ENCODE measurements around the gene CELA3B. TPM values are rescaled to one million over a fixed set of nuclear protein-coding genes. Genes with fewer than 3 reads are reported as not detected.

CELA3B gene
- total RNA-seq, 1 experiment from 2014 or later: 4.4 TPM

DNA sequence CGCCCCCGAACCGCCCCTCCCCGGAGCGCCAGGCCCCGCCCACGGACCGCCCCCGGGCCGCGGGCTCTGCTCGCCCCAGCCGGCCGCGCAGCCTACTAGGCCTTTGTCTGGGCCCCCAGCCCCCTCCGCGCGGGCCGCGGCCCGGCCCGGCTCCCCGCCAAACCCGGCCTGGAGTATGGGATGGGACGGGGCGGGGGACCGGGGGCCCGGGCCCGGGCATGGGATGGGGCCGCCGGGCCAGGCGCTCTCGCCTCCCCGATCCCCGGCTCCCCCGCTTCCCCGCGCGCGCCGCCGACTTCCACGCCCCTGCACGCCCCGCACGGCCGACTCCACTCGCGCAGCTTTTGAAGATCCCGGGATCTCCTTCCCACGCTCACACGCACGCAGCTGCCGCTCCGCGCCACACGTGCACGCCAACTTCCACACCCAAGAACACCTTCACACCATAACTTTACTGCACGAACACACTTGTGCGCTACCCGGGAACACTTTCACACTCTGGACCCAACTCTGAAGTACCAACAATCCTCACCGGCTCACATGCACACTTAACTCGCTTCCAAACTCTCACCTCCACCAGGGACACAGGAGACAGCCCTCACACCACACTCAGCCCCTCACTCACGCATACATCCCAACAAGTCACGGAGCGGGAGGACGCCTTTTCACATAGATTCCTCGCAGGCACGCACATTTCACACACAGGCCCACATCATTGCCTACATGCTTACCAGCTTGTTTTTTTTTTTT lies 39.3 kb upstream of the CELA3B start (continued):
- TF ChIP-seq, protein P1, sequence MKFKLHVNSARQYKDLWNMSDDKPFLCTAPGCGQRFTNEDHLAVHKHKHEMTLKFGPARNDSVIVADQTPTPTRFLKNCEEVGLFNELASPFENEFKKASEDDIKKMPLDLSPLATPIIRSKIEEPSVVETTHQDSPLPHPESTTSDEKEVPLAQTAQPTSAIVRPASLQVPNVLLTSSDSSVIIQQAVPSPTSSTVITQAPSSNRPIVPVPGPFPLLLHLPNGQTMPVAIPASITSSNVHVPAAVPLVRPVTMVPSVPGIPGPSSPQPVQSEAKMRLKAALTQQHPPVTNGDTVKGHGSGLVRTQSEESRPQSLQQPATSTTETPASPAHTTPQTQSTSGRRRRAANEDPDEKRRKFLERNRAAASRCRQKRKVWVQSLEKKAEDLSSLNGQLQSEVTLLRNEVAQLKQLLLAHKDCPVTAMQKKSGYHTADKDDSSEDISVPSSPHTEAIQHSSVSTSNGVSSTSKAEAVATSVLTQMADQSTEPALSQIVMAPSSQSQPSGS (CRISPR knock-in tag; IDR thresholded peaks at IDR 0.05; ENCODE audit: borderline replicate concordance, low read depth): no peak
- no peak for TF ChIP-seq ELF4 (CRISPR knock-in tag; IDR thresholded peaks at IDR 0.05; ENCODE audit: low read depth)
- TF ChIP-seq, protein P2, sequence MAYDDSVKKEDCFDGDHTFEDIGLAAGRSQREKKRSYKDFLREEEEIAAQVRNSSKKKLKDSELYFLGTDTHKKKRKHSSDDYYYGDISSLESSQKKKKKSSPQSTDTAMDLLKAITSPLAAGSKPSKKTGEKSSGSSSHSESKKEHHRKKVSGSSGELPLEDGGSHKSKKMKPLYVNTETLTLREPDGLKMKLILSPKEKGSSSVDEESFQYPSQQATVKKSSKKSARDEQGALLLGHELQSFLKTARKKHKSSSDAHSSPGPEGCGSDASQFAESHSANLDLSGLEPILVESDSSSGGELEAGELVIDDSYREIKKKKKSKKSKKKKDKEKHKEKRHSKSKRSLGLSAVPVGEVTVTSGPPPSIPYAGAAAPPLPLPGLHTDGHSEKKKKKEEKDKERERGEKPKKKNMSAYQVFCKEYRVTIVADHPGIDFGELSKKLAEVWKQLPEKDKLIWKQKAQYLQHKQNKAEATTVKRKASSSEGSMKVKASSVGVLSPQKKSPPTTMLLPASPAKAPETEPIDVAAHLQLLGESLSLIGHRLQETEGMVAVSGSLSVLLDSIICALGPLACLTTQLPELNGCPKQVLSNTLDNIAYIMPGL (CRISPR knock-in tag; IDR thresholded peaks at IDR 0.05): no peak
- no peak for TF ChIP-seq MXD4 (CRISPR knock-in tag; IDR thresholded peaks at IDR 0.05; ENCODE audit: borderline replicate concordance)
- no peak for TF ChIP-seq CREB1 (CRISPR knock-in tag; IDR thresholded peaks at IDR 0.05)
- TF ChIP-seq, protein P3, sequence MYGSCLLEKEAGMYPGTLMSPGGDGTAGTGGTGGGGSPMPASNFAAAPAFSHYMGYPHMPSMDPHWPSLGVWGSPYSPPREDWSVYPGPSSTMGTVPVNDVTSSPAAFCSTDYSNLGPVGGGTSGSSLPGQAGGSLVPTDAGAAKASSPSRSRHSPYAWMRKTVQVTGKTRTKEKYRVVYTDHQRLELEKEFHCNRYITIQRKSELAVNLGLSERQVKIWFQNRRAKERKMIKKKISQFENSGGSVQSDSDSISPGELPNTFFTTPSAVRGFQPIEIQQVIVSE (CRISPR knock-in tag; IDR thresholded peaks at IDR 0.05; ENCODE audit: borderline replicate concordance): no peak
- TF ChIP-seq TCF7 (CRISPR knock-in tag; IDR thresholded peaks at IDR 0.05; ENCODE audit: low read depth): no peak
- TF ChIP-seq NFE2L1 (CRISPR knock-in tag; IDR thresholded peaks at IDR 0.05): peak; percentile 49; the same call in 1 of the 2 replicates
- TF ChIP-seq, protein P4, sequence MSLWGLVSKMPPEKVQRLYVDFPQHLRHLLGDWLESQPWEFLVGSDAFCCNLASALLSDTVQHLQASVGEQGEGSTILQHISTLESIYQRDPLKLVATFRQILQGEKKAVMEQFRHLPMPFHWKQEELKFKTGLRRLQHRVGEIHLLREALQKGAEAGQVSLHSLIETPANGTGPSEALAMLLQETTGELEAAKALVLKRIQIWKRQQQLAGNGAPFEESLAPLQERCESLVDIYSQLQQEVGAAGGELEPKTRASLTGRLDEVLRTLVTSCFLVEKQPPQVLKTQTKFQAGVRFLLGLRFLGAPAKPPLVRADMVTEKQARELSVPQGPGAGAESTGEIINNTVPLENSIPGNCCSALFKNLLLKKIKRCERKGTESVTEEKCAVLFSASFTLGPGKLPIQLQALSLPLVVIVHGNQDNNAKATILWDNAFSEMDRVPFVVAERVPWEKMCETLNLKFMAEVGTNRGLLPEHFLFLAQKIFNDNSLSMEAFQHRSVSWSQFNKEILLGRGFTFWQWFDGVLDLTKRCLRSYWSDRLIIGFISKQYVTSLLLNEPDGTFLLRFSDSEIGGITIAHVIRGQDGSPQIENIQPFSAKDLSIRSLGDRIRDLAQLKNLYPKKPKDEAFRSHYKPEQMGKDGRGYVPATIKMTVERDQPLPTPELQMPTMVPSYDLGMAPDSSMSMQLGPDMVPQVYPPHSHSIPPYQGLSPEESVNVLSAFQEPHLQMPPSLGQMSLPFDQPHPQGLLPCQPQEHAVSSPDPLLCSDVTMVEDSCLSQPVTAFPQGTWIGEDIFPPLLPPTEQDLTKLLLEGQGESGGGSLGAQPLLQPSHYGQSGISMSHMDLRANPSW (CRISPR knock-in tag; conservative IDR thresholded peaks at IDR 0.05; ENCODE audit: low read depth): no peak
- TF ChIP-seq ZNF416 (CRISPR knock-in tag; IDR thresholded peaks at IDR 0.05): no peak
- TF ChIP-seq ZNF423 (CRISPR knock-in tag; IDR thresholded peaks at IDR 0.05): no peak
- TF ChIP-seq, protein P5, sequence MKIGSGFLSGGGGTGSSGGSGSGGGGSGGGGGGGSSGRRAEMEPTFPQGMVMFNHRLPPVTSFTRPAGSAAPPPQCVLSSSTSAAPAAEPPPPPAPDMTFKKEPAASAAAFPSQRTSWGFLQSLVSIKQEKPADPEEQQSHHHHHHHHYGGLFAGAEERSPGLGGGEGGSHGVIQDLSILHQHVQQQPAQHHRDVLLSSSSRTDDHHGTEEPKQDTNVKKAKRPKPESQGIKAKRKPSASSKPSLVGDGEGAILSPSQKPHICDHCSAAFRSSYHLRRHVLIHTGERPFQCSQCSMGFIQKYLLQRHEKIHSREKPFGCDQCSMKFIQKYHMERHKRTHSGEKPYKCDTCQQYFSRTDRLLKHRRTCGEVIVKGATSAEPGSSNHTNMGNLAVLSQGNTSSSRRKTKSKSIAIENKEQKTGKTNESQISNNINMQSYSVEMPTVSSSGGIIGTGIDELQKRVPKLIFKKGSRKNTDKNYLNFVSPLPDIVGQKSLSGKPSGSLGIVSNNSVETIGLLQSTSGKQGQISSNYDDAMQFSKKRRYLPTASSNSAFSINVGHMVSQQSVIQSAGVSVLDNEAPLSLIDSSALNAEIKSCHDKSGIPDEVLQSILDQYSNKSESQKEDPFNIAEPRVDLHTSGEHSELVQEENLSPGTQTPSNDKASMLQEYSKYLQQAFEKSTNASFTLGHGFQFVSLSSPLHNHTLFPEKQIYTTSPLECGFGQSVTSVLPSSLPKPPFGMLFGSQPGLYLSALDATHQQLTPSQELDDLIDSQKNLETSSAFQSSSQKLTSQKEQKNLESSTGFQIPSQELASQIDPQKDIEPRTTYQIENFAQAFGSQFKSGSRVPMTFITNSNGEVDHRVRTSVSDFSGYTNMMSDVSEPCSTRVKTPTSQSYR (CRISPR knock-in tag; IDR thresholded peaks at IDR 0.05): no peak
- TF ChIP-seq, protein P6, sequence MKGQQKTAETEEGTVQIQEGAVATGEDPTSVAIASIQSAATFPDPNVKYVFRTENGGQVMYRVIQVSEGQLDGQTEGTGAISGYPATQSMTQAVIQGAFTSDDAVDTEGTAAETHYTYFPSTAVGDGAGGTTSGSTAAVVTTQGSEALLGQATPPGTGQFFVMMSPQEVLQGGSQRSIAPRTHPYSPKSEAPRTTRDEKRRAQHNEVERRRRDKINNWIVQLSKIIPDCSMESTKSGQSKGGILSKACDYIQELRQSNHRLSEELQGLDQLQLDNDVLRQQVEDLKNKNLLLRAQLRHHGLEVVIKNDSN (CRISPR knock-in tag; IDR thresholded peaks at IDR 0.05): no peak
- TF ChIP-seq, protein P7, sequence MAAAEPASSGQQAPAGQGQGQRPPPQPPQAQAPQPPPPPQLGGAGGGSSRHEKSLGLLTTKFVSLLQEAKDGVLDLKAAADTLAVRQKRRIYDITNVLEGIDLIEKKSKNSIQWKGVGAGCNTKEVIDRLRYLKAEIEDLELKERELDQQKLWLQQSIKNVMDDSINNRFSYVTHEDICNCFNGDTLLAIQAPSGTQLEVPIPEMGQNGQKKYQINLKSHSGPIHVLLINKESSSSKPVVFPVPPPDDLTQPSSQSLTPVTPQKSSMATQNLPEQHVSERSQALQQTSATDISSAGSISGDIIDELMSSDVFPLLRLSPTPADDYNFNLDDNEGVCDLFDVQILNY (CRISPR knock-in tag; IDR thresholded peaks at IDR 0.05): 0 out of 2 replicates have a peak, but pooled peaks have one; percentile 42
- TF ChIP-seq, protein P8, sequence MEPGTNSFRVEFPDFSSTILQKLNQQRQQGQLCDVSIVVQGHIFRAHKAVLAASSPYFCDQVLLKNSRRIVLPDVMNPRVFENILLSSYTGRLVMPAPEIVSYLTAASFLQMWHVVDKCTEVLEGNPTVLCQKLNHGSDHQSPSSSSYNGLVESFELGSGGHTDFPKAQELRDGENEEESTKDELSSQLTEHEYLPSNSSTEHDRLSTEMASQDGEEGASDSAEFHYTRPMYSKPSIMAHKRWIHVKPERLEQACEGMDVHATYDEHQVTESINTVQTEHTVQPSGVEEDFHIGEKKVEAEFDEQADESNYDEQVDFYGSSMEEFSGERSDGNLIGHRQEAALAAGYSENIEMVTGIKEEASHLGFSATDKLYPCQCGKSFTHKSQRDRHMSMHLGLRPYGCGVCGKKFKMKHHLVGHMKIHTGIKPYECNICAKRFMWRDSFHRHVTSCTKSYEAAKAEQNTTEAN (CRISPR knock-in tag; IDR thresholded peaks at IDR 0.05): no peak
- TF ChIP-seq, protein P9, sequence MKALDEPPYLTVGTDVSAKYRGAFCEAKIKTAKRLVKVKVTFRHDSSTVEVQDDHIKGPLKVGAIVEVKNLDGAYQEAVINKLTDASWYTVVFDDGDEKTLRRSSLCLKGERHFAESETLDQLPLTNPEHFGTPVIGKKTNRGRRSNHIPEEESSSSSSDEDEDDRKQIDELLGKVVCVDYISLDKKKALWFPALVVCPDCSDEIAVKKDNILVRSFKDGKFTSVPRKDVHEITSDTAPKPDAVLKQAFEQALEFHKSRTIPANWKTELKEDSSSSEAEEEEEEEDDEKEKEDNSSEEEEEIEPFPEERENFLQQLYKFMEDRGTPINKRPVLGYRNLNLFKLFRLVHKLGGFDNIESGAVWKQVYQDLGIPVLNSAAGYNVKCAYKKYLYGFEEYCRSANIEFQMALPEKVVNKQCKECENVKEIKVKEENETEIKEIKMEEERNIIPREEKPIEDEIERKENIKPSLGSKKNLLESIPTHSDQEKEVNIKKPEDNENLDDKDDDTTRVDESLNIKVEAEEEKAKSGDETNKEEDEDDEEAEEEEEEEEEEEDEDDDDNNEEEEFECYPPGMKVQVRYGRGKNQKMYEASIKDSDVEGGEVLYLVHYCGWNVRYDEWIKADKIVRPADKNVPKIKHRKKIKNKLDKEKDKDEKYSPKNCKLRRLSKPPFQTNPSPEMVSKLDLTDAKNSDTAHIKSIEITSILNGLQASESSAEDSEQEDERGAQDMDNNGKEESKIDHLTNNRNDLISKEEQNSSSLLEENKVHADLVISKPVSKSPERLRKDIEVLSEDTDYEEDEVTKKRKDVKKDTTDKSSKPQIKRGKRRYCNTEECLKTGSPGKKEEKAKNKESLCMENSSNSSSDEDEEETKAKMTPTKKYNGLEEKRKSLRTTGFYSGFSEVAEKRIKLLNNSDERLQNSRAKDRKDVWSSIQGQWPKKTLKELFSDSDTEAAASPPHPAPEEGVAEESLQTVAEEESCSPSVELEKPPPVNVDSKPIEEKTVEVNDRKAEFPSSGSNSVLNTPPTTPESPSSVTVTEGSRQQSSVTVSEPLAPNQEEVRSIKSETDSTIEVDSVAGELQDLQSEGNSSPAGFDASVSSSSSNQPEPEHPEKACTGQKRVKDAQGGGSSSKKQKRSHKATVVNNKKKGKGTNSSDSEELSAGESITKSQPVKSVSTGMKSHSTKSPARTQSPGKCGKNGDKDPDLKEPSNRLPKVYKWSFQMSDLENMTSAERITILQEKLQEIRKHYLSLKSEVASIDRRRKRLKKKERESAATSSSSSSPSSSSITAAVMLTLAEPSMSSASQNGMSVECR (CRISPR knock-in tag; IDR thresholded peaks at IDR 0.05; ENCODE audit: borderline replicate concordance): no peak
- TF ChIP-seq ZNF396 (CRISPR knock-in tag; IDR thresholded peaks at IDR 0.05; ENCODE audit: borderline replicate concordance): no peak
- no peak for TF ChIP-seq NR1H2 (CRISPR knock-in tag; IDR thresholded peaks at IDR 0.05)
- TF ChIP-seq, protein P10, sequence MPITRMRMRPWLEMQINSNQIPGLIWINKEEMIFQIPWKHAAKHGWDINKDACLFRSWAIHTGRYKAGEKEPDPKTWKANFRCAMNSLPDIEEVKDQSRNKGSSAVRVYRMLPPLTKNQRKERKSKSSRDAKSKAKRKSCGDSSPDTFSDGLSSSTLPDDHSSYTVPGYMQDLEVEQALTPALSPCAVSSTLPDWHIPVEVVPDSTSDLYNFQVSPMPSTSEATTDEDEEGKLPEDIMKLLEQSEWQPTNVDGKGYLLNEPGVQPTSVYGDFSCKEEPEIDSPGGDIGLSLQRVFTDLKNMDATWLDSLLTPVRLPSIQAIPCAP (CRISPR knock-in tag; IDR thresholded peaks at IDR 0.05): no peak

Data from WTC11 (cell line).